Measurements from ENCODE around the gene PTPA. TPM values are rescaled to one million over a fixed set of nuclear protein-coding genes. Genes with fewer than 3 reads are reported as not detected.
A peak's percentile ranks its signal among the peaks of the same experiment; 100 is the strongest.

The PTPA gene
- total and polyA plus RNA-seq, 9 of the 15 experiments (the other 6 are each of a cell fraction or from before 2014, with no cell fraction given): 1.7 to 121 (median 72.6) TPM

DNA sequence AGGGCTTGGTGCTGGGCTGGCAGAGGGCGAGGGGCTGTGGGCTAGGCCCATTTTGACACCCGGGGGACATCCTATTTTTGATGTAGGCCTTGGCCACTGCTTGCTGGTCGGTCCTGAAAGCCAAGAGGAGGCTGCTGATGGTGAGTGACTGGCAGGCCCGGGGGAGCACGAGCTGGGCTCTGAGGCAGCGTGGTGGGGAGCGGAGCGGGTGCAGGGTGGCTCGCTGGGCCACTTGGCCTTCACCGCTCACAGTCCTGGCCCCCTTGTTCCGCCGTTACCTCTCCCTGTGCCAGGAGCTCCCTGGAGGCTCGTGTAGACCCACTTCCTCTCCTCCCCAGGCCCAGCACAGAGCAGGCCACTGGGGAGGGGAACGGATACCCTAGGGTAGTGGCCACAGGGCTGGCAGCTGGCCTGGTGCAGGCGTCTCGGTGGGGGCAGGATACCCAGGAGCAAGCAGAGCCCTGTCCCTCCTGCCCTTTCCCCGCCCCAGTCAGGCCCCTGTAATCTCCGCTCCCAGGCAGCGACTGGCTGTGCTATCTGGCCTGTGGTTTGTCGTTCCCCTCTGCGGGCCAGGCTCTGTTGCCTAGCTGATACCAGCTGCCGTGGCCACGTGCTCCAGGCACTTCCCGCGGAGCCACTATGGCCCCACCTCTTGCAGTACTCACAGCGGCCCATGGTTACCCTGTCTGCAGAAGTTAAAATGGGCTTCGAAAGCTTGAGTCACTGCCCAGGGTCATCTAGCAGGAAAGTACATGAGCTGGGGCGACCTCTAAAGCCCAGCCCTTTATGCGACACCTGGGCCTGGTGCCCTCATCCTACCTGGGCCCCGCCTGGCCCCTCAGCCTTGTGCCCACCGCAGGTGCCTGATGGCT is 42.0 kb upstream of the PTPA start (continued):
- peak; percentile 95 for TF ChIP-seq ZBTB9 (CRISPR knock-in tag; IDR thresholded peaks at IDR 0.05)
- TF ChIP-seq SRF (CRISPR knock-in tag; IDR thresholded peaks at IDR 0.05): no peak
- no peak for TF ChIP-seq NFRKB (IDR thresholded peaks at IDR 0.05; ENCODE audit: low read depth)
- 0 out of 2 replicates have a peak, but pooled peaks have one; percentile 6 for TF ChIP-seq SMC3 (conservative IDR thresholded peaks at IDR 0.05; ENCODE audit: insufficient read depth, low read depth, low read length)
- no peak for TF ChIP-seq ZNF316 (IDR thresholded peaks at IDR 0.05)
- TF ChIP-seq RAD21 (CRISPR knock-in tag; conservative IDR thresholded peaks at IDR 0.05 in 1 of 2, IDR thresholded peaks at IDR 0.05 in 1 of 2): peak in 1 of 2 experiments; percentile 18; a peak in 1 of 4 replicates
- TF ChIP-seq ZNF24 (IDR thresholded peaks at IDR 0.05): peak; percentile 28; the same call in 1 of the 2 replicates
- TF ChIP-seq CREB1 (IDR thresholded peaks at IDR 0.05): peak; percentile 84
- TF ChIP-seq CREB1 (CRISPR knock-in tag; IDR thresholded peaks at IDR 0.05): peak; percentile 77
- no peak for TF ChIP-seq JUNB (CRISPR knock-in tag; conservative IDR thresholded peaks at IDR 0.05)
- TF ChIP-seq ZNF41 (CRISPR knock-in tag; conservative IDR thresholded peaks at IDR 0.05): peak; percentile 71; the same call in 1 of the 2 replicates
- no peak for TF ChIP-seq HNRNPUL1 (IDR thresholded peaks at IDR 0.05; ENCODE audit: low read length)
- TF ChIP-seq ZNF12 (CRISPR knock-in tag; IDR thresholded peaks at IDR 0.05): peak; percentile 65; the same call in 1 of the 2 replicates
- TF ChIP-seq, protein P1, sequence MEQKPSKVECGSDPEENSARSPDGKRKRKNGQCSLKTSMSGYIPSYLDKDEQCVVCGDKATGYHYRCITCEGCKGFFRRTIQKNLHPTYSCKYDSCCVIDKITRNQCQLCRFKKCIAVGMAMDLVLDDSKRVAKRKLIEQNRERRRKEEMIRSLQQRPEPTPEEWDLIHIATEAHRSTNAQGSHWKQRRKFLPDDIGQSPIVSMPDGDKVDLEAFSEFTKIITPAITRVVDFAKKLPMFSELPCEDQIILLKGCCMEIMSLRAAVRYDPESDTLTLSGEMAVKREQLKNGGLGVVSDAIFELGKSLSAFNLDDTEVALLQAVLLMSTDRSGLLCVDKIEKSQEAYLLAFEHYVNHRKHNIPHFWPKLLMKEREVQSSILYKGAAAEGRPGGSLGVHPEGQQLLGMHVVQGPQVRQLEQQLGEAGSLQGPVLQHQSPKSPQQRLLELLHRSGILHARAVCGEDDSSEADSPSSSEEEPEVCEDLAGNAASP (IDR thresholded peaks at IDR 0.05): no peak
- TF ChIP-seq ZNF584 (CRISPR knock-in tag; IDR thresholded peaks at IDR 0.05; ENCODE audit: low read depth): peak; percentile 94
- no peak for TF ChIP-seq SMARCA5 (IDR thresholded peaks at IDR 0.05)
- TF ChIP-seq ZNF79 (CRISPR knock-in tag; IDR thresholded peaks at IDR 0.05; ENCODE audit: low read depth): no peak
- no peak for TF ChIP-seq ELF1 (tag; IDR thresholded peaks at IDR 0.05)
- TF ChIP-seq EZH2 (IDR thresholded peaks at IDR 0.05; ENCODE audit: borderline replicate concordance, low read depth, low read length): peak; percentile 61; the same call in 1 of the 2 replicates
- TF ChIP-seq BMI1 (IDR thresholded peaks at IDR 0.05; ENCODE audit: low read length): no peak
- TF ChIP-seq NR3C1 (CRISPR knock-in tag; IDR thresholded peaks at IDR 0.05): no peak
- peak; percentile 85 for TF ChIP-seq ARID4B (CRISPR knock-in tag; IDR thresholded peaks at IDR 0.05)
- no peak for TF ChIP-seq NCOA6 (IDR thresholded peaks at IDR 0.05)
- peak; percentile 92 for TF ChIP-seq TARDBP (IDR thresholded peaks at IDR 0.05)
